SK-MEL-5 (cell line): ENCODE measurements around the gene DGKE. TPM values are rescaled to one million over a fixed set of nuclear protein-coding genes. Genes with fewer than 3 reads are reported as not detected.

Experiments
- DNase-seq: peaks from one replicate; pipeline ENCODE4 v3.0.0-alpha.2; 2016; ENCODE audit warnings: low read depth, low spot score
- in situ Hi-C: cut with HindIII; loops from 2 replicates; pipeline ENCODE4 v1.10.0; 2016; ENCODE audit warnings: low sequenced_read_pairs, high pct_unique_total_duplicates, low pct_unique_long_range_greater_than_20kb
- total RNA-seq: library from RNA; depleted of rRNA; stranded (reverse); fragments of >200 nt; shearing (Covaris generic); gene quantifications from 2 replicates; pipeline ENCODE4 v1.2.3, GENCODE V29; 2014

DGKE gene
- total RNA-seq, 1 experiment from 2014 or later = 0.55 TPM

GRCh38 chr17:56809820-56810179 lies 24.2 kb upstream of the DGKE start:
- no peak for DNase-seq
- in situ Hi-C loops = no loop called here

- in situ Hi-C loops = no loop called here
- DNase-seq = no peak
These were observed 23.6 kb upstream of the DGKE start for GRCh38 chr17:56810343-56810742.

GRCh38 chr17:56810891-56811775 lies 22.8 kb upstream of the DGKE start:
- no peak for DNase-seq
- in situ Hi-C loops = no loop called here

- in situ Hi-C loops = no loop called here
- DNase-seq = no peak
These were observed 21.0 kb upstream of the DGKE start for GRCh38 chr17:56812901-56813388.

GRCh38 chr17:56815711-56816110 lies 18.2 kb upstream of the DGKE start:
- in situ Hi-C loops = no loop called here
- DNase-seq = no peak

- peak; percentile 59 for DNase-seq
- in situ Hi-C loops = no loop called here
These were observed 16.9 kb upstream of the DGKE start for GRCh38 chr17:56817066-56817465.

GRCh38 chr17:56819030-56819429 lies 14.9 kb upstream of the DGKE start:
- no peak for DNase-seq
- in situ Hi-C loops = no loop called here

GRCh38 chr17:56819431-56820145 lies 14.4 kb upstream of the DGKE start:
- peak; percentile 88 for DNase-seq
- in situ Hi-C loops = no loop called here

GRCh38 chr17:56820207-56820606 lies 13.7 kb upstream of the DGKE start:
- DNase-seq = no peak
- in situ Hi-C loops = no loop called here

GRCh38 chr17:56821847-56822534 lies 12.0 kb upstream of the DGKE start:
- in situ Hi-C loops = no loop called here
- no peak for DNase-seq

- in situ Hi-C loops = no loop called here
These were observed 11.2 kb upstream of the DGKE start for GRCh38 chr17:56822725-56823124.

GRCh38 chr17:56823848-56824247 lies 10.1 kb upstream of the DGKE start:
- DNase-seq = peak; percentile 94
- in situ Hi-C loops = no loop called here

More at GRCh38 chr17:56822725-56823124, 11.2 kb upstream of the DGKE start:
- DNase-seq = no peak

GRCh38 chr17:56824503-56824902 lies 9.4 kb upstream of the DGKE start:
- in situ Hi-C loops = no loop called here
- DNase-seq = peak; percentile 91

GRCh38 chr17:56826611-56827414 lies 7.1 kb upstream of the DGKE start:
- DNase-seq = no peak

GRCh38 chr17:56830726-56831368 lies 3.1 kb upstream of the DGKE start:
- DNase-seq = no peak
- in situ Hi-C loops = no loop called here

More at GRCh38 chr17:56826611-56827414, 7.1 kb upstream of the DGKE start:
- in situ Hi-C loops = no loop called here

- DNase-seq = no peak
- in situ Hi-C loops = no loop called here
These were observed 2.4 kb upstream of the DGKE start for GRCh38 chr17:56831369-56832095.
